Mesendoderm (in vitro differentiated cells): Measurements from ENCODE around the gene PGBD5.

Experiments used
- DNase-seq: peaks from one replicate; pipeline ENCODE4 v3.0.0; 2013
- H2AK5ac ChIP-seq: 2 replicates; pipeline ENCODE4 v1.6.1; 2013; ENCODE audit warnings: low read length, inconsistent platforms
- H2BK120ac ChIP-seq: 2 replicates; pipeline ENCODE4 v1.6.1; 2013; ENCODE audit warnings: low read depth, mild to moderate bottlenecking, low read length, moderate library complexity, mixed read lengths
- H2BK15ac ChIP-seq: replicated peaks from 2 replicates; pipeline ENCODE4 v1.6.1; 2013; ENCODE audit warnings: low read depth, mild to moderate bottlenecking, moderate library complexity
- H2BK5ac ChIP-seq: 2 replicates; pipeline ENCODE4 v1.6.1; 2013; ENCODE audit warnings: low read length, inconsistent platforms
- H3K18ac ChIP-seq: 2 replicates; pipeline ENCODE4 v1.6.1; 2013; ENCODE audit warnings: mild to moderate bottlenecking, low read length, mixed read lengths
- H3K23ac ChIP-seq: one replicate; pipeline ENCODE4 v1.6.1; 2013; ENCODE audit warnings: low read length
- H3K27ac ChIP-seq: 2 replicates; pipeline ENCODE4 v1.5.1; 2013; ENCODE audit warnings: low read depth, mild to moderate bottlenecking, inconsistent platforms, low read length, moderate library complexity
- H3K27me3 ChIP-seq: 2 replicates; pipeline ENCODE4 v1.6.1; 2013; ENCODE audit warnings: low read length, control low read depth, mild to moderate bottlenecking, inconsistent platforms; ENCODE audit not compliant: insufficient read depth, poor library complexity
- H3K36me3 ChIP-seq: 2 replicates; pipeline ENCODE4 v1.6.1; 2013; ENCODE audit warnings: low read length, inconsistent platforms; ENCODE audit not compliant: control insufficient read depth, insufficient read depth
- H3K4ac ChIP-seq: one replicate; pipeline ENCODE4 v1.6.1; 2013; ENCODE audit warnings: low read depth, mild to moderate bottlenecking, low read length, moderate library complexity
- H3K4me1 ChIP-seq: 2 replicates; pipeline ENCODE4 v1.6.1; 2013; ENCODE audit warnings: low read depth, low read length, inconsistent platforms; ENCODE audit not compliant: control insufficient read depth
- H3K4me2 ChIP-seq: 2 replicates; pipeline ENCODE4 v1.6.1; 2013; ENCODE audit warnings: low read length
- H3K4me3 ChIP-seq: 2 replicates; pipeline ENCODE4 v1.5.1; 2013; ENCODE audit warnings: mild to moderate bottlenecking, low read length
- H3K56ac ChIP-seq: one replicate; pipeline ENCODE4 v1.6.1; 2013; ENCODE audit warnings: low read length
- H3K79me1 ChIP-seq: 2 replicates; pipeline ENCODE4 v1.6.1; 2013; ENCODE audit warnings: low read length, inconsistent platforms
- H3K79me2 ChIP-seq: 2 replicates; pipeline ENCODE4 v1.6.1; 2013; ENCODE audit warnings: mild to moderate bottlenecking, low read length; ENCODE audit not compliant: control insufficient read depth, insufficient read depth
- H3K9ac ChIP-seq: 2 replicates; pipeline ENCODE4 v1.6.1; 2013; ENCODE audit warnings: low read length, inconsistent platforms
- H4K5ac ChIP-seq: one replicate; pipeline ENCODE4 v1.6.1; 2013; ENCODE audit warnings: low read length
- H4K8ac ChIP-seq: one replicate; pipeline ENCODE4 v1.6.1; 2013; ENCODE audit warnings: low read depth, mild to moderate bottlenecking, control low read depth, low read length, moderate library complexity
- WGBS: extraction: QIAGEN DNeasy Blood & Tissue Kit; methylation state at CpG from one replicate; pipeline ENCODE4 v1.1.7; 2013; ENCODE audit warnings: low lambda C conversion rate, missing lambda C conversion rate; ENCODE audit not compliant: insufficient coverage; ENCODE audit errors: extremely low coverage; 5-methylcytosine and 5-hydroxymethylcytosine counted together

Gene PGBD5

DNA sequence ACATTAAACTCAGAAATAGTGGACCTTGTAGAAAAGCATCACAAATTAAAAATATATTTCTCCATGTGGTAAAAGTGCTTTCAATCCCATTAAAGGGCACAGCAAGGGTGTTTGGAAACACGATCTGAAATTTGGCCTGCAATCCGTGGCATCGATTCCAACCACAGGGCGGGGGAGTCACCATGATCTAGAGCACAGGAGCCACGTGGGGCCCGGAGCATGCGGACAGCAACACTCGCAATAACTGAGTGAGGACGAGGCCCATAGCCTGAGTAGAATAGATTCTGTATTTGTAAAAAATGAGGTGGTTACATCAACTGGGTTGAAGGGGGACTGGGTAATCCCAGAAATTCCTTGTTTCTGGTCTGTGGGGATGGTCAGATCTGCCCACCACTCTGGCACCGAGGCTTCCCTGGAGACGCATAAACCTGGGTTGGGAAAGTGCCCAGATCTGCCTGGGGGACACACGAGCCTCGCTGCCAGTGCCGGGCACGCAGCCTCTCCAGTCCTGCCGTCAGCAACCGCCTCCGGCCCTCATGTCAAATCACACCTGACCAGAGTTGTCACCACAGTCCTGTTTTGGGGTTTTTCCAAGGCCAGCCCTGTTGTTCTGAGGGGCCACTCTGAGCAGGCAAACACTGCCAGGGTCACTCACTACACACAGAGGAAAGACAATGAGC, 104.3 kb downstream of the PGBD5 start:
- Histone ChIP-seq H3K4ac (no peak overlapping the region), H3K9ac (no peak overlapping the region), H3K4me2 (no peak overlapping the region), H2BK120ac (no peak overlapping the region), H3K4me3 (no peak overlapping the region), H2BK15ac (no peak overlapping the region), H4K5ac (no peak overlapping the region), H3K18ac (no peak overlapping the region), H3K79me2 (no peaks in the 10 kb centered on the region), H3K27me3 (no peaks in the 10 kb centered on the region), H3K79me1 (no peaks in the 10 kb centered on the region), H3K27ac (no peak overlapping the region), H2AK5ac (no peak overlapping the region), H4K8ac (no peak overlapping the region), H3K23ac (no peak overlapping the region), H3K56ac (no peak overlapping the region), H3K36me3 (no peaks in the 10 kb centered on the region), H3K4me1 (no peaks in the 10 kb centered on the region), H2BK5ac (no peak overlapping the region)
- DNase-seq, result no peak
- WGBS, result no CpG with 5 or more reads among the region's 18 CpGs

DNA sequence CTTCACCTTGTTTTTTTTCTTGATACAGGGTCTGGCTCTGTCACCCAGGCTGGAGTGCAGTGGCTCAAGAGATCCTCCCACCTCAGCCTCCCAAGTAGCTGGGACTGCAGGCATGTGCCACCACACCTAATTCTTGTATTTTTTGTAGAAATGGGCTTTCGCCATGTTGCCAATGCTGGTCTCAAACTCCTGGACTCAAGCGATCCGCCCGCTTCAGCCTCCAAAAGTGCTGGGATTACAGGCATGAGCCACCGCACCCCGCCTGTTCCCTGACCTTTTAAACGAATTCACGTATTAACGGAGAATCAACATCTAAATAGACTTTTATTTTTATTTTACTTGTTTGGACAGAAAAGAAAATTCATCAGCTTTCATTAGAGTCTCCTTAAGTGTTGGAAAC, 104.8 kb downstream of the PGBD5 start:
- no peak overlapping the region for H3K9ac ChIP-seq
- H3K23ac ChIP-seq, result no peak overlapping the region
- no peak overlapping the region for H3K18ac ChIP-seq
- no peak overlapping the region for H3K27ac ChIP-seq
- no peak overlapping the region for H4K5ac ChIP-seq
- no peak overlapping the region for H2BK5ac ChIP-seq
- no peaks in the 10 kb centered on the region for H3K36me3 ChIP-seq
- no peak overlapping the region for H2BK120ac ChIP-seq
- H3K4me3 ChIP-seq, result no peak overlapping the region
- H3K56ac ChIP-seq, result no peak overlapping the region
- H2BK15ac ChIP-seq, result no peak overlapping the region
- H3K4me1 ChIP-seq, result no peaks in the 10 kb centered on the region
- H3K79me1 ChIP-seq, result no peaks in the 10 kb centered on the region
- H3K79me2 ChIP-seq, result no peaks in the 10 kb centered on the region
- WGBS, result no CpG with 5 or more reads among the region's 9 CpGs
- no peak for DNase-seq
- H3K4me2 ChIP-seq, result no peak overlapping the region
- H4K8ac ChIP-seq, result no peak overlapping the region
- H3K4ac ChIP-seq, result no peak overlapping the region
- H3K27me3 ChIP-seq, result no peaks in the 10 kb centered on the region
- H2AK5ac ChIP-seq, result no peak overlapping the region

DNA sequence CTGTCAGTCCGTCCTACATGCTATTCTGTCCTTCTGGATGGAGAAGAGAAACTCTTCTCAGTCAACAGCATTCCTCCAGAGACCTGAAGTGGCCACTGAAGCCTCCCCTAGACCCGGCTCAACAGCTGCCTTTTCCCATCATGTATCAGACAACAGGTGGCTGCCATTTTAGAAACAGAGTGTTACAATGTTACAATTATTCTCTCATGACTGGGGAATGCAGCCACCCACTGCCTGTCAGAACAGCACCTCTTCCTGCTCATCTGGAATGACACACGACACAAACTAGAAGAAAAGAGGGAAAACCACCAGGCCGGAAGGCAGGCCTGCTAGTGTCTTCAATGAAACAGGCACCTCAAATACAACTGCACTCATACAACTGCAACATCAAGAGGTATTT, 105.3 kb downstream of the PGBD5 start:
- Histone ChIP-seq H2BK15ac (no peak overlapping the region), H2BK120ac (no peak overlapping the region), H3K4me2 (no peak overlapping the region), H3K18ac (no peak overlapping the region), H2BK5ac (no peak overlapping the region), H4K5ac (no peak overlapping the region), H3K79me1 (no peaks in the 10 kb centered on the region), H3K4me1 (no peaks in the 10 kb centered on the region), H3K9ac (no peak overlapping the region), H3K27me3 (no peaks in the 10 kb centered on the region), H3K27ac (no peak overlapping the region), H3K4me3 (no peak overlapping the region), H3K36me3 (no peaks in the 10 kb centered on the region), H3K4ac (no peak overlapping the region), H3K79me2 (no peaks in the 10 kb centered on the region), H4K8ac (no peak overlapping the region), H3K56ac (no peak overlapping the region), H2AK5ac (no peak overlapping the region), H3K23ac (no peak overlapping the region)
- no CpG with 5 or more reads among the region's 4 CpGs for WGBS
- no peak for DNase-seq

DNA sequence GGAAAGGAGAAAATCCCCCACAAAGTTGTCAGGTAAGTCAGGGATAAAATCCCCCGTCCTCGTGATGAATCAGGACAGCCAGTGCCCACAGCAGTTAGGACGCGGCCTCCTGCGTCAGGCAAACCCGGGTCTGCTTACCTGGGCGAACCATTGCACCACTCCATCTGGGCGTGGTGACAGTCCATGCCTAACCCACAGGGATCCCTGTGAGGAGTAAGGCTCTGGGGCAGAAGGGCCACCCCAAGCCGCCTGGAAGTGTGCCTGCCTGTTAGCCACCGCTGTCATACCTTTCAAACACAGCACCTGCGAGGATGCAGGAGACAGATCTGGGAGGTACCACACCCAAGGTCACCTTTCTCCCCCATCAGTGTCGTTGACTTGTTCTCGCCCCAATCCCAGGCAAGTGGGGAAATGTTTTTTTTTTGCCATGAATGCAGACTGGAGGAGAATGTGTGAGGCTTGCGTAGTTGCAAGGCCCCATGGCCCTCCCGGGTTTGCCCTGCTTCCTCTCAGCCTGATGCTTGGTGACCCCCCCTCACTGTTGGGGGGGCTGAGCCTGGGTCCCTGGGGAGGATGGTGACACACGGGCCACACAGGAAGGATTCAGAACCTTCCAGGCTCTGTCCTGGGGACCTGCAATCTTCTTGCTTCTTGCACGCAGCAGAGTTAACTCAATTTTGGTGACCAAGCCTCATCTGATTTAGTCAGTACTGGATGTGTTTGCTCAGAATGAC, 107.0 kb downstream of the PGBD5 start:
- H3K9ac ChIP-seq, result no peak overlapping the region
- no peak overlapping the region for H3K56ac ChIP-seq
- H3K18ac ChIP-seq, result no peak overlapping the region
- no peak overlapping the region for H3K23ac ChIP-seq
- no peak for DNase-seq
- H3K4me1 ChIP-seq, result no peaks in the 10 kb centered on the region
- no peaks in the 10 kb centered on the region for H3K27me3 ChIP-seq
- H3K27ac ChIP-seq, result no peak overlapping the region
- H2BK120ac ChIP-seq, result no peak overlapping the region
- H2BK15ac ChIP-seq, result no peak overlapping the region
- H2BK5ac ChIP-seq, result no peak overlapping the region
- H3K36me3 ChIP-seq, result no peaks in the 10 kb centered on the region
- no peaks in the 10 kb centered on the region for H3K79me2 ChIP-seq
- no peak overlapping the region for H2AK5ac ChIP-seq
- no peak overlapping the region for H4K8ac ChIP-seq
- H3K79me1 ChIP-seq, result no peaks in the 10 kb centered on the region
- no peak overlapping the region for H3K4ac ChIP-seq
- H3K4me3 ChIP-seq, result no peak overlapping the region
- H4K5ac ChIP-seq, result no peak overlapping the region
- WGBS, result no CpG with 5 or more reads among the region's 17 CpGs
- H3K4me2 ChIP-seq, result no peak overlapping the region

- Histone ChIP-seq H4K5ac (no peak overlapping the region), H3K4ac (no peak overlapping the region), H2BK5ac (no peak overlapping the region), H3K4me1 (no peaks in the 10 kb centered on the region), H3K4me3 (no peak overlapping the region), H3K56ac (no peak overlapping the region), H3K4me2 (no peak overlapping the region), H4K8ac (no peak overlapping the region), H3K79me1 (no peaks in the 10 kb centered on the region), H3K18ac (no peak overlapping the region), H2BK15ac (no peak overlapping the region), H2AK5ac (no peak overlapping the region), H3K36me3 (no peaks in the 10 kb centered on the region), H3K23ac (no peak overlapping the region), H3K27ac (no peak overlapping the region), H3K27me3 (no peaks in the 10 kb centered on the region), H3K79me2 (no peaks in the 10 kb centered on the region), H2BK120ac (no peak overlapping the region), H3K9ac (no peak overlapping the region)
- no peak for DNase-seq
- no CpG with 5 or more reads among the region's 23 CpGs for WGBS
Measured at GRCh38 chr1:230317823-230318819, 108.0 kb downstream of the PGBD5 start.
